ENCODE results near the gene CARD10. TPM values are rescaled to one million over a fixed set of nuclear protein-coding genes. Genes with fewer than 3 reads are reported as not detected.

CARD10 gene
- total RNA-seq, 1 experiment from 2014 or later = 26.5 TPM

- H3K36me3 ChIP-seq (ENCODE audit: control insufficient read depth, insufficient read depth, low read length) = no peaks in the 10 kb centered on the region
- H3K9me3 Mint-ChIP-seq (ENCODE audit: unreplicated experiment) = no peaks in the 10 kb centered on the region
- no peak overlapping the region for H3K4me3 ChIP-seq (ENCODE audit: low read depth, low read length)
- intact Hi-C loops (cut with micrococcal nuclease; ENCODE audit: unreplicated experiment) = no loop called here
- TF ChIP-seq CTCF (IDR thresholded peaks at IDR 0.05; ENCODE audit: insufficient read depth in 1 of 2, low read depth in 1 of 2, low read length in 1 of 2, severe bottlenecking in 1 of 2, unreplicated experiment in 1 of 2) = no peak
- ChIA-PET POLR2A (no interaction called here), CTCF (interaction anchor here (0.6 to 1.6 kb wide), 3 partner anchors 9 to 118 kb away, joined by 3 to 7 read pairs (median 5); no protein-coding TSS in a partner anchor)
- no peaks in the 10 kb centered on the region for H3K27me3 Mint-ChIP-seq (ENCODE audit: insufficient read depth, unreplicated experiment)
- BruUV-seq (replicated peaks) = no TSS peak
- H3K4me1 ChIP-seq = peaks cover 43% of the 10 kb centered on the region
- DNase-seq = no peak
- H3K36me3 Mint-ChIP-seq (ENCODE audit: insufficient read depth, unreplicated experiment) = peaks cover 28% of the 10 kb centered on the region
- peaks cover 29% of the 10 kb centered on the region for H3K4me1 Mint-ChIP-seq (ENCODE audit: low read depth, unreplicated experiment)
- no peak overlapping the region for H3K4me3 Mint-ChIP-seq (ENCODE audit: unreplicated experiment)
- H3K9me3 ChIP-seq = no peaks in the 10 kb centered on the region
- H3K27ac Mint-ChIP-seq (ENCODE audit: unreplicated experiment) = peak overlapping the region; percentile 67
- no peaks in the 10 kb centered on the region for H3K27me3 ChIP-seq (replicated peaks; ENCODE audit: control insufficient read depth, insufficient read depth, low read length)
These were observed 39.6 kb upstream of the CARD10 start for GRCh38 chr22:37558815-37559214.

DNA sequence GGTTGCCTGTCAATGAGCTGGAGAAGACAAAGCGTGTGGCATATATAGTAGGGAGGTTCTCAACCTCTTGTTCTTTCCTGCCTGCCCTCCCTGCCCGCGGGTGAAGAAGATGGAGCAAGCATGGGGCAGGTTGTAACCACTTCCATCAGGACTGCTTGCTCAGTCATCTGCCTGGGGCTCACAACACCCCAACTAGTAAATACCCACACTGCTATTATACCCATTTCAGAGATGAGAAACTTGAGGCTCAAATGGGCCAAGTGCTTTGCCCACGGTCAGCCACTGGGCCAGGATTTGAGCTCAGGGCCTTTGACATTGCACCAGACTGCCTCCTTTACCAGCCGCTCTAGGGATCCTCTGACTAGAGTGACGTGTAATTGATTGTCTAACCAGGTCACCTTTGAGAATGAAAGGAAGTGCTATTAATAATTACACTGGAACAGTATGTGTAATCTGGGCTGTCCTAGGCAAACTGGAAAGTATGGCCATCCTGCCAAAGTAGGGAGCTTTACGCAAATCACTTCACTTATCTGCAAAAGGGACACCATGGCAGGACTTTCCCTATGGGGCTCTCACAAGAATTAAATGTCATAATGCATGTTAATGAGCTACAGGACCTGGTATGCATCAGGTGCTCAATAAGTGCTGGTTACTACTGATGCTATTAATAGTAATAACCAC lies 38.2 kb upstream of the CARD10 start:
- POLR2A ChIA-PET = no interaction called here
- Histone ChIP-seq H3K36me3 (ENCODE audit: control insufficient read depth, insufficient read depth, low read length) (no peaks in the 10 kb centered on the region), H3K4me3 (ENCODE audit: low read depth, low read length) (no peak overlapping the region), H3K4me1 (peaks cover 34% of the 10 kb centered on the region), H3K9me3 (no peaks in the 10 kb centered on the region), H3K27me3 (replicated peaks; ENCODE audit: control insufficient read depth, insufficient read depth, low read length) (no peaks in the 10 kb centered on the region)
- CTCF ChIA-PET = interaction anchor here (0.5 to 1.6 kb wide), 6 partner anchors 8 to 35 kb away, joined by 3 to 8 read pairs (median 6); no protein-coding TSS in a partner anchor
- no peak for TF ChIP-seq CTCF (IDR thresholded peaks at IDR 0.05; ENCODE audit: insufficient read depth in 1 of 2, low read depth in 1 of 2, low read length in 1 of 2, severe bottlenecking in 1 of 2, unreplicated experiment in 1 of 2)
- peaks cover 25% of the 10 kb centered on the region for H3K4me1 Mint-ChIP-seq (ENCODE audit: low read depth, unreplicated experiment)
- BruUV-seq (replicated peaks) = no TSS peak
- no peak for DNase-seq
- H3K27ac Mint-ChIP-seq (ENCODE audit: unreplicated experiment) = no peak overlapping the region
- H3K36me3 Mint-ChIP-seq (ENCODE audit: insufficient read depth, unreplicated experiment) = peaks cover 14% of the 10 kb centered on the region
- intact Hi-C loops (cut with micrococcal nuclease; ENCODE audit: unreplicated experiment) = no loop called here
- H3K27me3 Mint-ChIP-seq (ENCODE audit: insufficient read depth, unreplicated experiment) = no peaks in the 10 kb centered on the region
- H3K4me3 Mint-ChIP-seq (ENCODE audit: unreplicated experiment) = no peak overlapping the region
- H3K9me3 Mint-ChIP-seq (ENCODE audit: unreplicated experiment) = no peaks in the 10 kb centered on the region

DNA sequence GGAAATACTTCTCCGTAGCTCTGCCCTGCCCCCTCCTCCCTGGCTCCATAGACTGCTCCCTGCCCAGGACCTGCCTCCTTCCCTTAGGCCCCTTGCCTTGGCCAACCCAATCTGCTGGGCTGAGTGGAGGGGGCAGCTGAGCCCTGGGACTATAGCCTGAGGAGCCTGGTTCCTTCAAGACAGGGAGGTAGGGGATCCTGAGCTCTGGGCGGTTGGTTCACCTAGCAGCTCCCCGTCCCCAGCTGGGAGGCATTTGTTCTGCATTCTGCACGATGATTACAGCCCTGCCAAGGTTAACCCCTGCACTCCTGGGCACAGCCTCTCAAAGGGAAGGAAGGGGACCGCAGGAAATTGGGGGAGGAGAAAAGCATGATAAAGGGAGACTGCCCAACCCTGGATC lies 37.5 kb upstream of the CARD10 start:
- H3K36me3 ChIP-seq (ENCODE audit: control insufficient read depth, insufficient read depth, low read length) = no peaks in the 10 kb centered on the region

More for the DNA sequence above, 37.5 kb upstream of the CARD10 start:
- Mint-ChIP-seq H3K4me3 (ENCODE audit: unreplicated experiment) (no peak overlapping the region), H3K36me3 (ENCODE audit: insufficient read depth, unreplicated experiment) (peaks cover 7% of the 10 kb centered on the region), H3K27me3 (ENCODE audit: insufficient read depth, unreplicated experiment) (no peaks in the 10 kb centered on the region), H3K4me1 (ENCODE audit: low read depth, unreplicated experiment) (peaks cover 30% of the 10 kb centered on the region), H3K27ac (ENCODE audit: unreplicated experiment) (no peak overlapping the region), H3K9me3 (ENCODE audit: unreplicated experiment) (no peaks in the 10 kb centered on the region)
- ChIA-PET CTCF (interaction anchor here (0.5 to 1.4 kb wide), 5 partner anchors 11 to 36 kb away, joined by 3 to 6 read pairs (median 5); no protein-coding TSS in a partner anchor), POLR2A (no interaction called here)
- intact Hi-C loops (cut with micrococcal nuclease; ENCODE audit: unreplicated experiment) = no loop called here
- Histone ChIP-seq H3K9me3 (no peaks in the 10 kb centered on the region), H3K4me3 (ENCODE audit: low read depth, low read length) (no peak overlapping the region), H3K4me1 (peaks cover 34% of the 10 kb centered on the region), H3K27me3 (replicated peaks; ENCODE audit: control insufficient read depth, insufficient read depth, low read length) (no peaks in the 10 kb centered on the region)
- no TSS peak for BruUV-seq (replicated peaks)
- TF ChIP-seq CTCF (IDR thresholded peaks at IDR 0.05; ENCODE audit: insufficient read depth in 1 of 2, low read depth in 1 of 2, low read length in 1 of 2, severe bottlenecking in 1 of 2, unreplicated experiment in 1 of 2) = no peak
- no peak for DNase-seq
